Activated CD4-positive, alpha-beta memory T cell treated with anti-CD3 and anti-CD28 coated beads for 36 hours (primary cell): ENCODE results near the gene TNNC1. TPM values are rescaled to one million over a fixed set of nuclear protein-coding genes. Genes with fewer than 3 reads are reported as not detected.

Source experiments
- CTCF ChIA-PET: fragments of 350-600 bp; sonication (Branson Sonifier 250); formaldehyde crosslinking; loops from one replicate; lab custom pipeline; 2021; ENCODE audit warnings: antibody characterized with exemption, inconsistent platforms; lab: Charles Lee
- POLR2A ChIA-PET: fragments of 350-600 bp; sonication (Branson Sonifier 250); formaldehyde crosslinking; loops from one replicate; lab custom pipeline; 2021; ENCODE audit warnings: antibody characterized with exemption; lab: Charles Lee
- DNase-seq: peaks from one replicate; pipeline ENCODE4 v3.0.0-alpha.2; 2020
- H3K27ac Mint-ChIP-seq: one replicate; pipeline ENCODE4 v1.8.0; 2021; ENCODE audit warnings: mixed read lengths
- H3K27me3 Mint-ChIP-seq: one replicate; pipeline ENCODE4 v1.8.0; 2021; ENCODE audit warnings: mixed read lengths
- H3K36me3 Mint-ChIP-seq: one replicate; pipeline ENCODE4 v1.8.0; 2021; ENCODE audit warnings: mixed read lengths
- H3K4me1 Mint-ChIP-seq: one replicate; pipeline ENCODE4 v1.8.0; 2021; ENCODE audit warnings: low read depth, mixed read lengths
- H3K4me3 Mint-ChIP-seq: one replicate; pipeline ENCODE4 v1.8.0; 2021; ENCODE audit warnings: mild to moderate bottlenecking, mixed read lengths
- H3K9me3 Mint-ChIP-seq: one replicate; pipeline ENCODE4 v1.8.0; 2021; ENCODE audit warnings: mixed read lengths
- intact Hi-C: fragments of 100-400 bp; cut with micrococcal nuclease; formaldehyde crosslinking; loops from one replicate; pipeline ENCODE4 v1.15.1; 2023
- total RNA-seq, 2 experiments: library from RNA; stranded (reverse); gene quantifications; one replicate each; pipeline ENCODE4 v1.2.3, GENCODE V29; 2021

Gene TNNC1
- total RNA-seq, 2 experiments from 2014 or later, result 3.0 to 4.7 TPM

GRCh38 chr3:52443791-52444687 lies 9.8 kb downstream of the TNNC1 start:
- POLR2A ChIA-PET, result interaction anchor here (0.6 kb wide), 1 partner anchor 16 kb away, joined by 3 read pairs; no protein-coding TSS in a partner anchor
- peaks cover 10% of the 10 kb centered on the region for H3K4me1 Mint-ChIP-seq
- no peaks in the 10 kb centered on the region for H3K36me3 Mint-ChIP-seq
- DNase-seq, result no peak
- H3K4me3 Mint-ChIP-seq, result no peak overlapping the region
- H3K27ac Mint-ChIP-seq, result no peak overlapping the region
- CTCF ChIA-PET, result interaction anchor here (1.1 to 10.1 kb wide), 3 partner anchors 8 to 28 kb away, joined by 3 to 172 read pairs (median 3); no protein-coding TSS in a partner anchor
- intact Hi-C loops, result no loop called here
- no peaks in the 10 kb centered on the region for H3K27me3 Mint-ChIP-seq
- H3K9me3 Mint-ChIP-seq, result no peaks in the 10 kb centered on the region

GRCh38 chr3:52443268-52443610 lies 10.6 kb downstream of the TNNC1 start:
- ChIA-PET CTCF (interaction anchor here (0.7 to 10.1 kb wide), 3 partner anchors 9 to 31 kb away, joined by 3 to 172 read pairs (median 3); no protein-coding TSS in a partner anchor), POLR2A (no interaction called here)
- intact Hi-C loops, result no loop called here
- H3K36me3 Mint-ChIP-seq, result no peaks in the 10 kb centered on the region
- H3K4me1 Mint-ChIP-seq, result peaks cover 10% of the 10 kb centered on the region
- no peak overlapping the region for H3K4me3 Mint-ChIP-seq
- no peaks in the 10 kb centered on the region for H3K27me3 Mint-ChIP-seq
- no peak overlapping the region for H3K27ac Mint-ChIP-seq
- DNase-seq, result no peak
- H3K9me3 Mint-ChIP-seq, result no peaks in the 10 kb centered on the region

GRCh38 chr3:52442409-52443267 lies 11.2 kb downstream of the TNNC1 start:
- no peak overlapping the region for H3K4me3 Mint-ChIP-seq
- POLR2A ChIA-PET, result no interaction called here
- no peaks in the 10 kb centered on the region for H3K27me3 Mint-ChIP-seq
- intact Hi-C loops, result no loop called here
- no peak for DNase-seq
- no peaks in the 10 kb centered on the region for H3K9me3 Mint-ChIP-seq
- no peaks in the 10 kb centered on the region for H3K36me3 Mint-ChIP-seq
- peaks cover 10% of the 10 kb centered on the region for H3K4me1 Mint-ChIP-seq
- CTCF ChIA-PET, result interaction anchor here (0.6 to 10.1 kb wide), 4 partner anchors 9 to 158 kb away, joined by 3 to 172 read pairs (median 3); no protein-coding TSS in a partner anchor
- H3K27ac Mint-ChIP-seq, result no peak overlapping the region

GRCh38 chr3:52441772-52442332 lies 12.0 kb downstream of the TNNC1 start:
- no peak overlapping the region for H3K27ac Mint-ChIP-seq
- ChIA-PET POLR2A (no interaction called here), CTCF (interaction anchor here (0.6 to 10.1 kb wide), 2 partner anchors 12 to 157 kb away, joined by 3 to 172 read pairs; no protein-coding TSS in a partner anchor)
- H3K36me3 Mint-ChIP-seq, result no peaks in the 10 kb centered on the region
- no peak overlapping the region for H3K4me3 Mint-ChIP-seq
- no peaks in the 10 kb centered on the region for H3K27me3 Mint-ChIP-seq
- H3K4me1 Mint-ChIP-seq, result peaks cover 6% of the 10 kb centered on the region
- H3K9me3 Mint-ChIP-seq, result no peaks in the 10 kb centered on the region
- intact Hi-C loops, result no loop called here
- DNase-seq, result no peak

- POLR2A ChIA-PET, result no interaction called here
- no peaks in the 10 kb centered on the region for H3K9me3 Mint-ChIP-seq
- no peaks in the 10 kb centered on the region for H3K27me3 Mint-ChIP-seq
- H3K36me3 Mint-ChIP-seq, result no peaks in the 10 kb centered on the region
- DNase-seq, result no peak
- peaks cover 3% of the 10 kb centered on the region for H3K4me1 Mint-ChIP-seq
- H3K4me3 Mint-ChIP-seq, result no peak overlapping the region
- no peak overlapping the region for H3K27ac Mint-ChIP-seq
- CTCF ChIA-PET, result interaction anchor here (0.5 to 10.1 kb wide), 2 partner anchors 12 to 71 kb away, joined by 3 to 172 read pairs; no protein-coding TSS in a partner anchor
- intact Hi-C loops, result no loop called here
Observed at GRCh38 chr3:52441091-52441771, 12.6 kb downstream of the TNNC1 start.

GRCh38 chr3:52440671-52441070 lies 13.2 kb downstream of the TNNC1 start:
- ChIA-PET POLR2A (no interaction called here), CTCF (interaction anchor here (0.5 to 10.1 kb wide), 2 partner anchors 11 to 72 kb away, joined by 3 to 172 read pairs; no protein-coding TSS in a partner anchor)
- Mint-ChIP-seq H3K36me3 (no peaks in the 10 kb centered on the region), H3K4me3 (no peak overlapping the region), H3K9me3 (no peaks in the 10 kb centered on the region), H3K4me1 (peaks cover 3% of the 10 kb centered on the region), H3K27ac (no peak overlapping the region), H3K27me3 (no peaks in the 10 kb centered on the region)
- intact Hi-C loops, result no loop called here
- DNase-seq, result no peak

- no peak for DNase-seq
- Mint-ChIP-seq H3K36me3 (no peaks in the 10 kb centered on the region), H3K27ac (no peak overlapping the region), H3K4me3 (no peak overlapping the region), H3K4me1 (peaks cover 3% of the 10 kb centered on the region), H3K9me3 (no peaks in the 10 kb centered on the region), H3K27me3 (no peaks in the 10 kb centered on the region)
- ChIA-PET CTCF (no interaction called here), POLR2A (no interaction called here)
- intact Hi-C loops, result no loop called here
Observed at GRCh38 chr3:52440249-52440551, 13.6 kb downstream of the TNNC1 start.

GRCh38 chr3:52439426-52440248 lies 14.2 kb downstream of the TNNC1 start:
- no peaks in the 10 kb centered on the region for H3K4me1 Mint-ChIP-seq
- H3K36me3 Mint-ChIP-seq, result no peaks in the 10 kb centered on the region
- DNase-seq, result no peak
- H3K27me3 Mint-ChIP-seq, result no peaks in the 10 kb centered on the region
- CTCF ChIA-PET, result interaction anchor here (1.6 to 1.7 kb wide), 3 partner anchors 9 to 27 kb away, joined by 4 to 9 read pairs (median 7); no protein-coding TSS in a partner anchor
- intact Hi-C loops, result no loop called here
- POLR2A ChIA-PET, result no interaction called here
- H3K4me3 Mint-ChIP-seq, result no peak overlapping the region
- H3K9me3 Mint-ChIP-seq, result no peaks in the 10 kb centered on the region
- H3K27ac Mint-ChIP-seq, result no peak overlapping the region

GRCh38 chr3:52438579-52439425 lies 15.0 kb downstream of the TNNC1 start:
- ChIA-PET CTCF (interaction anchor here (1.6 to 1.7 kb wide), 3 partner anchors 9 to 26 kb away, joined by 4 to 9 read pairs (median 7); no protein-coding TSS in a partner anchor), POLR2A (no interaction called here)
- no peaks in the 10 kb centered on the region for H3K36me3 Mint-ChIP-seq
- no peaks in the 10 kb centered on the region for H3K4me1 Mint-ChIP-seq
- DNase-seq, result no peak
- H3K4me3 Mint-ChIP-seq, result no peak overlapping the region
- no peaks in the 10 kb centered on the region for H3K27me3 Mint-ChIP-seq
- H3K9me3 Mint-ChIP-seq, result no peaks in the 10 kb centered on the region
- H3K27ac Mint-ChIP-seq, result no peak overlapping the region
- intact Hi-C loops, result no loop called here

GRCh38 chr3:52438104-52438376 lies 15.8 kb downstream of the TNNC1 start:
- Mint-ChIP-seq H3K4me3 (no peak overlapping the region), H3K27ac (no peak overlapping the region), H3K4me1 (peaks cover 2% of the 10 kb centered on the region), H3K36me3 (no peaks in the 10 kb centered on the region), H3K9me3 (no peaks in the 10 kb centered on the region), H3K27me3 (no peaks in the 10 kb centered on the region)
- DNase-seq, result no peak
- CTCF ChIA-PET, result interaction anchor here (1.7 kb wide), 1 partner anchor 25 kb away, joined by 4 read pairs; no protein-coding TSS in a partner anchor
- POLR2A ChIA-PET, result no interaction called here
- intact Hi-C loops, result no loop called here
